GM19023 (cell line): ENCODE data around the gene UBQLN2.
A peak's percentile ranks its signal among the peaks of the same experiment; 100 is the strongest.
"Not testable (repeated sequence)": the region's sequence is repeated elsewhere in the genome, so short reads cannot be mapped to it uniquely, and the experiment has no call there.

Source experiments
- ATAC-seq: cut with Tn5 transposase; IDR thresholded peaks from one replicate; pipeline ENCODE4 v1.9.1; 2021; ENCODE audit warnings: mild to moderate bottlenecking, moderate library complexity; ENCODE audit not compliant: unreplicated experiment

The UBQLN2 gene

DNA sequence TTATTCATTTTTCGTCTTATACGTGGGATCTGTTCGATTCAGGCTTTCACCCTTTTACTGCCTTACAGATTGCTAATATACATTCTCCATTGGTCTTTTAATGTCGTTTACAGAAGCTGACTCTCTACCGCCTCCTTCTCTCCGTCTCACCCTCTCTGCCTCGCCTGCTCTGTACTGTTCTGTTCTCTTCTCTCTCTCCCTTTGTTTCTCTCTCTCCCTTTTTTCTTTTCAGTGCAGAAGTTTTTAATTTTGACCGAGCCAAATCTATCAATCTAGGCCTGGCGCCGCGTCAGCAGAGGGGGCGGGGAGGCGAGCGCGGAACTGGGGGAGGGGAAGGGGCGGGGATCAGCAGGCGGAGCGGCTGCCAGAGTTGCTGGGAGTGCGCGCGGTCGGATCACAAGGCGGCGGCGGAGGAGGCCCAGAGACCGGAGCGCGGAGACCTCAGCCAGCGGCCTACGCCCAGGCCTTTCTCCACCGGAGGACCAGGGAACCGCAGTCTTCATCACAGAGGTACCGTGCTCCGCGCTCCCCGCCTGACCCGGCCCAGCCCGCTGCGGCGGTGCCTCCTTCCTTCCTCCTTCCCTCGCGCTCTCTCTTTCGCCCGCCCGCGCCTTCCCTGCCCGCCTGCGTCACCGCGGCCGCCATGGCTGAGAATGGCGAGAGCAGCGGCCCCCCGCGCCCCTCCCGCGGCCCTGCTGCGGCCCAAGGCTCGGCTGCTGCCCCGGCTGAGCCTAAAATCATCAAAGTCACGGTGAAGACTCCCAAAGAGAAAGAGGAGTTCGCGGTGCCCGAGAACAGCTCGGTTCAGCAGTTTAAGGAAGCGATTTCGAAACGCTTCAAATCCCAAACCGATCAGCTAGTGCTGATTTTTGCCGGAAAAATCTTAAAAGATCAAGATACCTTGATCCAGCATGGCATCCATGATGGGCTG lies at the start of gene UBQLN2:
UBQLN2 (plus strand) TSS at position 397 of the 931 bp plus-strand sequence; CDS start at position 644, 247 bp downstream.
- ATAC-seq: peak; percentile 78

DNA sequence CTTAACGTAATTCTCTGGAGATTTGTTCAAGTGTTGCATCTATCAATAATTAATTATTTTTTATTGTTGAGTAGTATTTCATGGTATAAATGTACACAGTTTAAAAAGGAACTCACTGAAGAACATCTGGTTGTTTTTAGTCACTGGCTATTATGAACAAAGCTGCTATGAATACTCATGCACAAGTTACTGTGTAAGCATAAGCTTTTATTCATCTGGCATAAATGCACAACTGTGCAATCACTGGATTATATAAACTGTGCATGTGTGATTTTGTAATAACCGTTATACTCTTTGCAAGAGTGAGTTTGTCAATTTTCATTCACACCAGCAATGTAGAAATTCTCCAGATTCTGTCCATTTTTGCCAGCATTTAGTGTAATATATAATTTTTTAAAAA lies 43.8 kb upstream of the UBQLN2 start:
- no peak for ATAC-seq

DNA sequence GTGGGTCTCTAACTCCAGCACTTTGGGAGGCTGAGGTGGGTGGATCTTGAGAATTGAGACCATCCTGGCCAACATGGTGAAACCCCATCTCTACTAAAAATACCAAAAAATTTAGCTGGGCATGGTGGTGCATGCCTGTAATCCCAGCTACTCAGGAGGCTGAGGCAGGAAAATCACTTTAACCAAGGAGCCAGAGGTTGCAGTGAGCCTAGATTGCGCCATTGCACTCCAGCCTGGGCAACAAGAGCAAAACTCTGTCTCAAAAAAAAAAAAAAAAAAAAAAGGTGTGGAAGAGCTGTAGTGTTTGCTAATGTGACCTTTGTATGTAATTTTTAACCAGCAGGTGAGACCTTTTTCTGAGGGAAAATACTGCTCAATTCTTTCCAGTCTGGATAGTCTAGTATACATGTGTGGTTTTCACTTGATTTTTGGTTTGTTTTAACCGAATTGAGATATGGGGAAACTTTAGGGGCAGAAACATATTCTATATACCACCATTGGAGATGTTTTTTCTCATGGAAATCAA lies 33.9 kb upstream of the UBQLN2 start:
- not testable (repeated sequence) for ATAC-seq

DNA sequence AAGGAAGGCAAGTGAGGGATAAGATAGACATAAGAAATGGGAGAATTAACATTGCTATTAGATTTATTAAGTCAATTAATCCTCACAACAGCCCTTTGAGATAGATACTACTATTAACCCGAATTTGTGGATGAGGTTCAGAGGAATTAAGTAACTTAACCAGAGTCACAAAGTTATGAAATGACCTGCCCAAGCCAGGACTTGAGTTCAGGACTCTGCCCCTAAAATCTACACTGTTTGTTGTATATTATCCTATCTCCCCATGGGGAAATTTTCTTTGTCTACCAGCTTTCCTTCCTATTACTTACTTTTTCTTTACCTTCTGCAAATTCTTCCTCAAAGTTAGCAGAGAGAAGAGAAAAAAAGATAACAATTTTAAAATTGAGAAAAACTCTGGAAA lies 33.4 kb upstream of the UBQLN2 start:
- ATAC-seq: no peak

DNA sequence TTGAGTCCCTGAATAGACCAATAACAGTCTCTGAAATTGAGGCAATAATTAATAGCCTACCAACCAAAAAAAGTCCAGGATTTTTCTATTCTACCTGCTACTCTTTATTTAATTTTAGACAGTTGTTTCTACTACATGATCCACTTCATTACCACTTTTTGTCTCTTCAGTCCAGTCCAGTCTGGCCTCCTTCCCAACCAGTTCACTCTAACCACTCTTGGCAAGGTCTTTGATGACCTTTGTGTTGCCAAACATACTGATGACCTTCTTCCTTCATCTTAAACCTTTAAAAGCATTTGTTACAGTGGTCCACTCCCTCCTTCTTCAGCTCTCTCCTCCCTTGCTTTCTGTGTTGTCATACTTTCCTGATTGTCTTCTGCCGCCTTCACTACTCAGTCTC lies 12.8 kb upstream of the UBQLN2 start:
- no peak for ATAC-seq

DNA sequence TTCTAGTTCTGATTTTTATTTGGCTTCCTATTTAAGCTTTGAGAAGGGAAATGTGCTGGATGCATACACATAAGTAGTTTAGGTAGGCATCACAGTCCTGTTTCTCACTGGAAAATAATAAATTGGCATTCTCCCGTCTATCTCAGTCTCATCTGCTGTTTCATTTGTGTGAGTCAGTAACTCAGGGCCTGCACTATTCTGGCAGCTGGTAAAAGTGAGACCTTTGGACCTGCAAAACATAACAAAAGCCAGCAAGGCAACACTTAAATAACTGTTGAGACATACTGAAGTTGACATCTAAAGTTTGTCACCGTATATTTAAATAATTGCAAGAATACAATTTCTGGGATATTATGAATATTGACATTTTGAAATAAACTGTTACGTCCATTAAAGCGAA lies 8.6 kb upstream of the UBQLN2 start:
- no peak for ATAC-seq

DNA sequence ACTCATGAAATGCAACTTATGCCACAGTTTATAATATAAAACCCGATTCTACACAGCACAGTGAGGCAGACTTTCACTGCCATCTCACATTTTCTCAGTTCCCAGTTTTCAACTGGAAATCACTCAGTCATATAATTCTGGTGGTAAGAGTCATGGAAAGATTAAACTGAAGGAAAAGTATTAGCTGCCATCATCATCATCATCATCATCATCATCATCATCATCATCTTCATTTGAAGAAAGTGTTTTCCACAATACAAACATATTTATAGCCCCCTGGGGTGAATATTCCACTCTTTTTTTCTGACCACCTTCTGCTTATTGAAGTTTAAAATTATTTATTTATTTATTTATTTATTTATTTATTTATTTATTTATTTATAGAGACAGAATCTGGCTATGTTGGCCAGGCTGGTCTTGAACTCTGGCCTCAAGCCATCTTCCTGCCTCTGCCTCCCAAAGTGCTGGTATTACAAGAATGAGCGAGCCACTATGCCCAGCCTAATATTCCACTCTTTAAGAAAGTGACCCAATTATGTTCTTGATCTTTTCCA lies 6.0 kb upstream of the UBQLN2 start:
- ATAC-seq: no peak

DNA sequence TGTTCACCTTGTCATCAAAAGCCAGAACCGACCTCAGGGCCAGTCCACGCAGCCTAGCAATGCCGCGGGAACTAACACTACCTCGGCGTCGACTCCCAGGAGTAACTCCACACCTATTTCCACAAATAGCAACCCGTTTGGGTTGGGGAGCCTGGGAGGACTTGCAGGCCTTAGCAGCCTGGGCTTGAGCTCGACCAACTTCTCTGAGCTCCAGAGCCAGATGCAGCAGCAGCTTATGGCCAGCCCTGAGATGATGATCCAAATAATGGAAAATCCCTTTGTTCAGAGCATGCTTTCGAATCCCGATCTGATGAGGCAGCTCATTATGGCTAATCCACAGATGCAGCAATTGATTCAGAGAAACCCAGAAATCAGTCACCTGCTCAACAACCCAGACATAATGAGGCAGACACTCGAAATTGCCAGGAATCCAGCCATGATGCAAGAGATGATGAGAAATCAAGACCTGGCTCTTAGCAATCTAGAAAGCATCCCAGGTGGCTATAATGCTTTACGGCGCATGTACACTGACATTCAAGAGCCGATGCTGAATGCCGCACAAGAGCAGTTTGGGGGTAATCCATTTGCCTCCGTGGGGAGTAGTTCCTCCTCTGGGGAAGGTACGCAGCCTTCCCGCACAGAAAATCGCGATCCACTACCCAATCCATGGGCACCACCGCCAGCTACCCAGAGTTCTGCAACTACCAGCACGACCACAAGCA lies 898 bp downstream of the UBQLN2 start:
- ATAC-seq: peak; percentile 22

DNA sequence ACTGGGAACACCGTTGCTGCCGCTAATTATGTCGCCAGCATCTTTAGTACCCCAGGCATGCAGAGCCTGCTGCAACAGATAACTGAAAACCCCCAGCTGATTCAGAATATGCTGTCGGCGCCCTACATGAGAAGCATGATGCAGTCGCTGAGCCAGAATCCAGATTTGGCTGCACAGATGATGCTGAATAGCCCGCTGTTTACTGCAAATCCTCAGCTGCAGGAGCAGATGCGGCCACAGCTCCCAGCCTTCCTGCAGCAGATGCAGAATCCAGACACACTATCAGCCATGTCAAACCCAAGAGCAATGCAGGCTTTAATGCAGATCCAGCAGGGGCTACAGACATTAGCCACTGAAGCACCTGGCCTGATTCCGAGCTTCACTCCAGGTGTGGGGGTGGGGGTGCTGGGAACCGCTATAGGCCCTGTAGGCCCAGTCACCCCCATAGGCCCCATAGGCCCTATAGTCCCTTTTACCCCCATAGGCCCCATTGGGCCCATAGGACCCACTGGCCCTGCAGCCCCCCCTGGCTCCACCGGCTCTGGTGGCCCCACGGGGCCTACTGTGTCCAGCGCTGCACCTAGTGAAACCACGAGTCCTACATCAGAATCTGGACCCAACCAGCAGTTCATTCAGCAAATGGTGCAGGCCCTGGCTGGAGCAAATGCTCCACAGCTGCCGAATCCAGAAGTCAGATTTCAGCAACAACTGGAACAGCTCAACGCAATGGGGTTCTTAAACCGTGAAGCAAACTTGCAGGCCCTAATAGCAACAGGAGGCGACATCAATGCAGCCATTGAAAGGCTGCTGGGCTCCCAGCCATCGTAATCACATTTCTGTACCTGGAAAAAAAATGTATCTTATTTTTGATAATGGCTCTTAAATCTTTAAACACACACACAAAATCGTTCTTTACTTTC lies 1.8 kb downstream of the UBQLN2 start:
- no peak for ATAC-seq

DNA sequence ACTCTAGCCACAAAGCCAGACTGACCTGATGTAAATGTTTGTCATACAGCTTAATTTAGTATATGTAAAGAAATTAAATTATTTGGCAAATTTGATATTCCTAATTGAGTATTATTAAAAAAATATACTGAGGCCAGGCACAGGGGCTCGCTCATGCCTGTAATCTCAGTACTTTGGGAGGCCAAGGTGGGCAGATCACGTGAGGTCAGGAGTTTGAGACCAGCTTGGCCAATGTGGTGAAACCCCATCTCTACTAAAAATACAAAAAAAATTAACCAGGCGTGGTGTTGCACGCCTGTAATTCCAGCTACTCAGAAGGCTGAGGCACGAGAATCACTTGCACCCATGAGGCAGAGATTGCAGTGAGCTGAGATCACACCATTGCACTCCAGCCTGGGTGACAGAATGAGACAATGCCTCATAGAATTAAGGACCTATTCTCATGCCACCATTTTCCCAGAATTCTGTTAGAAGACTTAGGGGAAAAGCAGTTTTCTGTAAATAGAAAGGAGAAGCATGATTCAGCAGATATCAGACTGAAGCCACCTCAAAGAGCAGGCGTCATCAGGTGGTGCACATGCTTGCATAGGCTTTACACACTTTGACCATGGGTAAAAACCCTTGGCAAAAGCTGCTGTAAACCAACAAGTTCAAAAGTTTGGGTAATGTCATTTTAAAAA lies 6.1 kb downstream of the UBQLN2 start:
- no peak for ATAC-seq

DNA sequence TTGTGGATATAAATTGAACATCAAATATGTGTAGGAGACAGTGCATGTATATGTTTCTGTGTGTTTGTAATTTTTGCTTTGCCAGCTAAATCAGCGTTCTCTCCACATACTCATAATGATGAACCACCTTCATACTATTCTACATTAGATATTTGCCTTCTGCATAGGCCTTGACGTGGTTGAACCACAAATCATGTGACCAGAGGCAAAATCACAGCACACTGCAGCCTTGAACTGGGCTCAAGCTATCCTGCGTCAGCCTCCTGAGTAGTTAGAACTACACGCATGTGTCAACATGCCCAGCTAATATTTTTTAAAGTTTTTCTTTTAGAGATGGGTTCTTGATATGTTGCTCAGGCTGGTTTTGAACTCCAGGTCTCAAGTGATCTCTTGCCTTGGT lies 9.5 kb downstream of the UBQLN2 start:
- no peak for ATAC-seq

DNA sequence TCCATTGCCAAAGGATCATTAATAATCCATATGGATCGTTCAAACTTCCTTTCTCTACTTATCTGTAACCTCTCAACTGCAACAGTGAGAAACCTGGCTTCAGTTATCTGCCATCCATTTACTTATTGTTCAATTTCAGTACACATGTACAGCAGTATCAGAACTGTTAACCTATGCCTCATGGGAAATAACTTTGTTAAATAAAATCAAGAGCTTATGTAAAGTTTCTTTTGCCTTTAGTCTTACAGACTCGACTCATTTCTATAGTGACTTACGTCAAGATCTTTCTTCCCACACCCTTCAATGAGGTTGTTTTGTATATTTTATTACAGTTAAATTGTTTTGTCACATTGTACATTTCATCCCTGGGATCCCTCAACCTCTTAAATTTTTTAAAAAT lies 11.4 kb downstream of the UBQLN2 start:
- ATAC-seq: no peak

DNA sequence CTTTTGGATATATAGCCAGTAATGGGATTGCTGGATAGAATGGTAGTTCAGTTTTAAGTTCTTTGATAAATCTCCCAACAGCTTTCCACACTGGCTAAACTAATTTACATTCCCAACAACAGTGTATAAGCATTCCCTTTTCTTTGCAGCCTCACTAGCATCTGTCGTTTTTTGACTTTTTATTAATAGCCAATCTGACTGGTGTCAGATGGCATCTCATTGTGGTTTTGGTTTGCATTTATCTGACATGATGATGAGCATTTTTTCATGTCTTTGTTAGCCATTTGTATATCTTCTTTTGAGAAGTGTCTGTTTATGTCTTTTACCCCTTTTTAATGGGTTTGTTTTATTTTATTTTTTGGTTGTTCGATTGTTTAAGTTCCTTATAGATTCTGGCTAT lies 13.3 kb downstream of the UBQLN2 start:
- no peak for ATAC-seq

DNA sequence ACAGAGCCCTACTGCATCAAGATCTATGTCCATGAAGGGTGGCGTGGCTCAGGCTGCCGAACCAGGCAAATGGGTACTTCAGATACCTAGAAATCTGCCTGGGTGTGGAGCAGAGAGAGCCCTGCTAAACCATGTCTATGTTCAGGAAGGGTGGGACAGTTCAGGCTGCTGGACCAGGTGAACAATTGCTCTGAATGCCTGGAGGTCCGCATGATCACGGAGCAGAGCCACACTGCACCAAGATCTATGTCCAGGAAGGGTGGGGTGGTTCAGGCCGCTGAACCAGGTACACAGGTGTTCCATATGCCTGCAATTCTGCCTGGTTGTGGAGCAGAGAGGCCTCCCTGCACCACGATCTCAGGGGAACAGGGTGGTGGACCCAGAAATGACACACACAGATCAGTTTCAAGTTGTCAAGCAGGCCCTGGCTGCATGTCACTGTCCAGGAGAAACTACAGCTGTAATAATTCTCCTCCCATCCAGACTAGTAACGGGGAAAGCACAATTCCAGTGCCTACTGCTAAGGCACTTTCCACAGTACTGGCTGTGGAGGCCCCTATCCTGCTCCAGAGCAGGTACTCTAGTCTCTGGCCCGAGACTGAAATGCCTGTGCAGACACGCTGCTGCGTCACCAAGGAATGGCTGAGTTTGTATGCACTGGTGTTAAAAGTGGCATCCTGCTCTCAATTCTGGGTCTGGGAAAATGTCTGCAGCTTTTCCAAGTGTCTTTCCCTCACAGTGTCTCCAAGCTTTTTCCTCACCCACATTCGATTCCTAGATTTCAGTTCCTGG lies 25.2 kb downstream of the UBQLN2 start:
- no peak for ATAC-seq

DNA sequence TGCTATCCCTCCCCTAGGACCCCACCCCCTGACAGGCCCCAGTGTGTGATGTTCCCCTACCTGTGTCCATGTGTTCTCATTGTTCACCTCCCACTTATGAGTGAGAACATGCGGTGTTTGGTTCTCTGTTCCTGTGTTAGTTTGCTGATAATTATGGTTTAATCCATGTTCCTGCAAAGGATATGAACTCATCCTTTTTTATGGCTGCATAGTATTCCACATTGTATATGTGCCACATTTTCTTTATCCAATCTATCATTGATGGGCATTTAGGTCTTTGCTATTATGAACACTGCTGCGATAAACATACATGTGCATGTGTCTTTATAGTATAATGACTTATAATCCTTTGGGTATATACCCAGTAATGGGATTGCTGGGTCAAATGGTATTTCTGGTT lies 28.4 kb downstream of the UBQLN2 start:
- not testable (repeated sequence) for ATAC-seq

DNA sequence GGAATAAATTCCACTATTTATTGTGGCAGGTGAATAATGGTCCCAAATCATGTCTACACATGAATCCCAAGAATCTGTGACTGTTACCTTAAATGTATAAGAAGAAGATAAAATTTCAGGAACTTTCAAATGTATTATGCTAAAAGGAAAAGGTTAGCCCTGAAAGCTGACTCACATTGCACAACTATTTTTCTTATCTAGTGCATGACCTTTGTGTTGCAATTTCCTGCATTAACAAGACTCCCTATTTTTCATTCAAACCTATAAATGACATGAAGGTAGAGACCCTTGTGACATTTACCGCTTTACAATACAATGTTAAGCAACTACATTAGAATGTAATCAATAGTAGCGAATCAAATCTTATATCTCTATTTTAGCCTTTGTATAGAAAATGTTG lies 36.7 kb downstream of the UBQLN2 start:
- ATAC-seq: no peak

DNA sequence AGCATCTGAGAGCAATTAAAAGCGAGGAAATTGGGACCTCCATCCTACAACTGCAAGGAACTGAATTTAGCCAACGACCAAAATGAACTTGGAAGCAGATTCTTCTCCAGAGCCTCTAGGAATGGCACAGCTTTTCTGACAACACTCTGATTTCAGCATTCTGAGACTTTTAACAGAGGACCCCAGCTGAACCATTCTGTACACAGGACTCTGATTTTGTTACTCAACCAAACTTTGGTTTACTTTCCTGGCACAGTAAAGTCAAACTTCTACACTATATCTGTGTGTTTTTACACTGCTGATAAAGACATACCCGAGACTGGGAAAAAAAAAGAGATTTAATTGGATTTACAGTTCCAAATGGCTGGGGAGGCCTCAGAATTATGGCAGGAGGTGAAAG lies 37.6 kb downstream of the UBQLN2 start:
- ATAC-seq: no peak

DNA sequence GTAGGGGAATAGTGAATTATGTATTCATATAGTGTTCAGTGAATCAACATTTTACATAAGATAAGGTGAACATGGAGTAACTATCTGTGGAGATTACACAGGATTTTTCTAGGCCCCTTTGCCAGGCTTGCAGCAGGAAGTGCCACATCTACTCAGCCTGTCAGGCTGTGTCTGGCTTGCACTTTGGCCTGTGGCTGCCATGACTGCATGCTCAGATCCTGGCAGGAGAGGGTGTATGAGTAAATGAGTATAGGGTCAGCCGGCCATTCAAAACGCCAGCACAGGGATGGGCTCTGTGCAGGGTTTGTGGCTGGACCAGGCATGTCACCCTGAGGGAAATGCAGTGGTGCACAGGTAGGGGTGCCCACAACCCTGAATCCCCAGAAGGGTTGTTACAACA lies 51.9 kb downstream of the UBQLN2 start:
- no peak for ATAC-seq
